Skeletal muscle tissue (tissue), 4 donors: ENCODE measurements around the gene FAM20B. TPM values are rescaled to one million over a fixed set of nuclear protein-coding genes. Genes with fewer than 3 reads are reported as not detected.

Experiments used
- H3K27ac ChIP-seq: one replicate; pipeline ENCODE4 v1.7.0; 2013; ENCODE audit warnings: mild to moderate bottlenecking, low read depth, low read length, inconsistent platforms
- H3K27me3 ChIP-seq, 3 donors: one replicate each; pipeline ENCODE4 v1.7.0; 2013; ENCODE audit warnings: low read length in 3 of 3; ENCODE audit not compliant: control insufficient read depth in 3 of 3, insufficient read depth in 3 of 3
- H3K36me3 ChIP-seq, 3 donors: one replicate each; pipeline ENCODE4 v1.7.0; 2013; ENCODE audit warnings: low read length in 3 of 3; ENCODE audit not compliant: control insufficient read depth in 3 of 3, insufficient read depth in 3 of 3
- H3K4me1 ChIP-seq, 3 donors: one replicate each; pipeline ENCODE4 v1.7.0; 2013; ENCODE audit warnings: low read length in 3 of 3, mild to moderate bottlenecking in 3 of 3; ENCODE audit not compliant: control insufficient read depth in 3 of 3, insufficient read depth in 3 of 3
- H3K4me3 ChIP-seq, 3 donors: one replicate each; pipeline ENCODE4 v1.7.0; 2013; ENCODE audit warnings: low read length in 3 of 3
- H3K9ac ChIP-seq, 3 donors: one replicate each; pipeline ENCODE4 v1.7.0; 2013; ENCODE audit warnings: low read length in 3 of 3, mild to moderate bottlenecking in 3 of 3, moderate library complexity in 2 of 3, low read depth in 1 of 3
- H3K9me3 ChIP-seq, 3 donors: one replicate each; pipeline ENCODE4 v1.7.0; 2013; ENCODE audit warnings: low read length in 3 of 3; ENCODE audit not compliant: control insufficient read depth in 3 of 3
- total RNA-seq: library from RNA; depleted of rRNA; stranded (reverse); fragments of >200 nt; gene quantifications from one replicate; pipeline ENCODE4 v1.2.3, GENCODE V29; 2014
- donor health status: Osteomylitis.

Gene FAM20B
- total RNA-seq, 1 donor from 2014 or later, result 26.6 TPM

DNA sequence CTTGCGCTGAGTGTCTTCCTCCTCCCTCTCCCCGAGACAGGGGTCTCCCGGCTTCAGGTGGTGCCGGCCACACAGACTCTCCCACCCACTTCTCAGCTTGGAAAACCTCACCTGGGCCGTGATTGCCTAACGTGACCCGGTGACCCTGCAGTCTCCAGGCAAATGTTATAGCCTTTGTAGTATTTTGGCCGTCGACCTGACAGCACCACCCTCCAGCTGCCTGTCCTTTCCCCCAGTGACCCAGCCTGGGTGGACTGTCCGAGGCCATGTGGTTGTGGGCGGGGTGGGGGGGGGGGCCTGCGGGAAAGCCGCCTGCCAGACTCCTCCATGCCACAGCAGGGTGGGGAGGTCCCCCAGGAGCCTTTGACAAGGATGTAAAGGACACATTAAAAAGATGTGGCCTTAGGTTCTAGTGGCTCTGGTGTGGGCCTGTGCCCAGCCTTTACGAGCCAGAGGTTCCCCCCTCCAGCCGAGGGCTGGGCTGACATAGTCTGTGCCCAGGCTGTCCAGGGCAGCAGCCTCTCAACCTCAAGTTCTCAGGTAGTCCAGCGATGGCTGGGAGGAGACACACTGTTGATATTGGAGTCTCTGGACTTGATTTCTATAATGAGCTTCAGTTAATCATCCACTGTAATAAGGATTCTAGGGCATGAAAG lies 64.3 kb downstream of the FAM20B start:
- Histone ChIP-seq H3K9ac (peak overlapping the region in 2 of 3 donors; percentile 47 to 64), H3K4me3 (peak overlapping the region in 1 of 3 donors; percentile 1), H3K4me1 (peaks cover 23 to 34% (median 29%) of the 10 kb centered on the region in 3 donors), H3K27me3 (no peaks in the 10 kb centered on the region), H3K9me3 (no peaks in the 10 kb centered on the region), H3K27ac (peak overlapping the region; percentile 54), H3K36me3 (peaks cover 40 to 61% (median 57%) of the 10 kb centered on the region in 3 donors)

DNA sequence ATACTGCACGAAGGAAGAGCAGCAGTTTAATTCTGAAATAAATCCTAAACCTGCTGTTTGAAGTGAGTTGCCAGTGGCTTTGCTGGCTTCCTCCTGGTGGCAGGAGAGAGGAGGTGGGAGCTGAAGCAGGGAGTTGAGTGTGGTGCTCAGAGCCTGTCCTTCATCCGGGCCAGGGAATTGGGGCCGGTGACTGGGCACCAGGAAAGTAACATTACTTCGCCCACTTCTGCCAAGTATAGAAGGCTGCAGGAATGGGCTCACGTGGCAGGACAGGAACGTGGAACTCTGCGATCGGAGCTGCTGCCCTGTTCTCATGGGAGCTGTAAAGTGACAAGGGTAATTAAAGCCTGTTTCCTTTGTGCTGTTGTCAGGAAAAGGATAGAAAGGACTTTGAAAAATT lies 64.8 kb downstream of the FAM20B start:
- Histone ChIP-seq H3K9ac (peak overlapping the region; percentile 15 to 64 (median 47)), H3K4me1 (peaks cover 23 to 34% (median 29%) of the 10 kb centered on the region in 3 donors), H3K27ac (peak overlapping the region; percentile 52), H3K9me3 (no peaks in the 10 kb centered on the region), H3K36me3 (peaks cover 44 to 63% (median 60%) of the 10 kb centered on the region in 3 donors), H3K27me3 (no peaks in the 10 kb centered on the region), H3K4me3 (peak overlapping the region in 1 of 3 donors; percentile 1)

GRCh38 chr1:179090923-179091322 lies 65.2 kb downstream of the FAM20B start:
- Histone ChIP-seq H3K4me1 (peaks cover 23 to 34% (median 29%) of the 10 kb centered on the region in 3 donors), H3K27me3 (no peaks in the 10 kb centered on the region), H3K4me3 (no peak overlapping the region), H3K9ac (peak overlapping the region in 2 of 3 donors; percentile 15 to 64), H3K9me3 (no peaks in the 10 kb centered on the region), H3K27ac (peak overlapping the region; percentile 52), H3K36me3 (peaks cover 42 to 63% (median 60%) of the 10 kb centered on the region in 3 donors)

DNA sequence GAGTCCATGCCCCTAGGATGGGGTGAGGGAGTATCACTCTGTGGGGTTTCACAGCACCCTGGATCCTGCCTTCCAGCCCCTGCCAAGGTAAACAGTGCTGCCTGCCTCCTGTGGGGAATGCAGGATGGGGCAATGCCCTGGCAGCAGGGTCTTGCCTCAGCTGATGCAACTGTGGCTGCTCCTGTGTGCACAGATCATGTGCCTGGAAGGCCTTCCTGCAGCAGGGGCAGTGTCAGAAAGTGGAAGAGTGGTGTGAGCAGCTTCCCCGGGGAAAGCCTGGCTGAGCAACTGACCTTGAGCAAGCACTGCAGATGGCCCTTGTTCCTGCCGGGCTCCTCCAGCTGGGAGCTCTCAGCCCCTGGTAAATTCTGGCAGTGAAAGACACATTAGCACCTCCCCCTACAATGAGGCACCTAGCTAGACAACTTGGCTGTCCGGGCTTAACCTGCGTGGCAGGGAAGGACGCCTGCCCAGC lies 66.0 kb downstream of the FAM20B start:
- Histone ChIP-seq H3K36me3 (peaks cover 45 to 66% (median 63%) of the 10 kb centered on the region in 3 donors), H3K27me3 (no peaks in the 10 kb centered on the region), H3K9me3 (no peaks in the 10 kb centered on the region), H3K4me1 (peaks cover 23 to 34% (median 29%) of the 10 kb centered on the region in 3 donors), H3K4me3 (peak overlapping the region in 1 of 3 donors; percentile 35), H3K27ac (peak overlapping the region; percentile 52), H3K9ac (peak overlapping the region in 1 of 3 donors; percentile 70)

- H3K27me3 ChIP-seq, result no peaks in the 10 kb centered on the region
- peaks cover 38 to 65% (median 54%) of the 10 kb centered on the region in 3 donors for H3K36me3 ChIP-seq
- H3K4me1 ChIP-seq, result peaks cover 23 to 32% (median 29%) of the 10 kb centered on the region in 3 donors
- H3K4me3 ChIP-seq, result no peak overlapping the region
- no peak overlapping the region for H3K27ac ChIP-seq
- H3K9me3 ChIP-seq, result no peaks in the 10 kb centered on the region
- H3K9ac ChIP-seq, result peak overlapping the region in 1 of 3 donors; percentile 3
Measured at GRCh38 chr1:179092896-179093461, 67.3 kb downstream of the FAM20B start.

DNA sequence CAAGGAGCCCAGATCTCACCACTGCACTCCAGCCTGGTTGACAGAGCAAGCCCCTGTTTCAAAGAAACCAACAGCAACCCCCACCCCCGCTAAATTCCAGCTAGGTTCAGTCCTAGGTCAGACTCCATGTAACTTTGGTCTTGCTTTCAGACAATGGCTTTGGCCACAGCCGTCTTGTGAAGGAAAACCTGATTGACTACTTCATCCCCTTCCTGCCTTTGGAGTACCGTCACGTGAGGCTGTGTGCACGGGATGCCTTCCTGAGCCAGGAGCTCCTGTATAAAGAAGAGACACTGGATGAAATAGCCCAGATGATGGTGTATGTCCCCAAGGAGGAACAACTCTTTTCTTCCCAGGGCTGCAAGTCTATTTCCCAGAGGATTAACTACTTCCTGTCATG lies 69.1 kb downstream of the FAM20B start:
- no peaks in the 10 kb centered on the region for H3K27me3 ChIP-seq
- H3K9ac ChIP-seq, result no peak overlapping the region
- no peaks in the 10 kb centered on the region for H3K9me3 ChIP-seq
- H3K27ac ChIP-seq, result peak overlapping the region; percentile 25
- H3K4me3 ChIP-seq, result no peak overlapping the region
- peaks cover 23 to 27% (median 24%) of the 10 kb centered on the region in 3 donors for H3K4me1 ChIP-seq
- H3K36me3 ChIP-seq, result peaks cover 32 to 54% (median 45%) of the 10 kb centered on the region in 3 donors

DNA sequence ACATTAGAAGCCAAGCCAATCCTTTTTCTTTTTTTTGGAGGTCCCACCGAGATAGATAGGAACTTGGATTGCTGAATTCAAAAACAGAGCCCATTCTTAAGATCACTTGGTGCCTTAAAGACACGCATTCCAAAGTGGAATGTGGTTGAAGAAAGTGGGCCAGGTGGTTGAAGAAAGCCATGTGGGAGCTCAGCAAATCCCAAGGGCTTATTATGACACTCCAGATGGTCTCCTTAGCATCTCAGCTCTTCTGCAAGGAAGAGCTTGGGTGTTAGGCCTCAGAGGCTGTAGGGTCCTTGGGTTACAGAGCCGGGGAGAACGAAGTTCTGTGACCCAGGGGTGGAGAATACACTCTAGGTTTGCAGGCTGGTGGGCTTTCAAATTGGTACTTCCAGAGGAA lies 69.7 kb downstream of the FAM20B start:
- Histone ChIP-seq H3K27me3 (no peaks in the 10 kb centered on the region), H3K27ac (peak overlapping the region; percentile 25), H3K9me3 (no peaks in the 10 kb centered on the region), H3K9ac (no peak overlapping the region), H3K4me3 (no peak overlapping the region), H3K36me3 (peaks cover 32 to 54% (median 45%) of the 10 kb centered on the region in 3 donors), H3K4me1 (peaks cover 19 to 22% (median 19%) of the 10 kb centered on the region in 3 donors)

- H3K4me1 ChIP-seq, result peaks cover 13 to 16% (median 14%) of the 10 kb centered on the region in 3 donors
- no peak overlapping the region for H3K4me3 ChIP-seq
- H3K36me3 ChIP-seq, result peaks cover 32 to 54% (median 45%) of the 10 kb centered on the region in 3 donors
- H3K9me3 ChIP-seq, result no peaks in the 10 kb centered on the region
- H3K27ac ChIP-seq, result no peak overlapping the region
- H3K27me3 ChIP-seq, result no peaks in the 10 kb centered on the region
- no peak overlapping the region for H3K9ac ChIP-seq
Measured at GRCh38 chr1:179095924-179096323, 70.2 kb downstream of the FAM20B start.

GRCh38 chr1:179099891-179100290 lies 74.2 kb downstream of the FAM20B start:
- peaks cover 0 to 2% (median 0%) of the 10 kb centered on the region in 3 donors for H3K4me1 ChIP-seq
- no peak overlapping the region for H3K27ac ChIP-seq
- peaks cover 12 to 25% (median 14%) of the 10 kb centered on the region in 3 donors for H3K36me3 ChIP-seq
- H3K27me3 ChIP-seq, result no peaks in the 10 kb centered on the region
- H3K9ac ChIP-seq, result no peak overlapping the region
- no peak overlapping the region for H3K4me3 ChIP-seq
- no peaks in the 10 kb centered on the region for H3K9me3 ChIP-seq

DNA sequence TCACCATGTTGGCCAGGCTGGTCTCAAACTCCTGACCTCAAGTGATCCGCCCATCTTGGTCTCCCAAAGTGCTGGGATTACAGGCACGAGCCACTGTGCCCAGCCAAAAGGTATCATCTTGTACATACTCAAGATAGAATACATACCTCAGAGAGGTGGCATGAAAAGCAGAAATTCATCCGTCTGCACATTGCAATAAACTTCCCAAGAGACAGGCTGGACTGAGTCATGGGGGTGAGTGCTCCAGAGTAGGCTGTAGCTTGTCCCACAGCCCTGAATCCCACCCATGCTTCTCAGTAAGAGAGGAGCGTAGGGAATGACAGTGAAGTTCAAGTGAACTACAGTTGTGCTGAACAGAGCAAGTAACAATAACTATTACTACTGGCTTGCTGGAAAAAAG lies 75.9 kb downstream of the FAM20B start:
- H3K36me3 ChIP-seq, result peaks cover 0 to 8% (median 3%) of the 10 kb centered on the region in 3 donors
- no peaks in the 10 kb centered on the region for H3K9me3 ChIP-seq
- no peak overlapping the region for H3K4me3 ChIP-seq
- peaks cover 0 to 4% (median 0%) of the 10 kb centered on the region in 3 donors for H3K4me1 ChIP-seq
- no peak overlapping the region for H3K27ac ChIP-seq
- no peaks in the 10 kb centered on the region for H3K27me3 ChIP-seq
- H3K9ac ChIP-seq, result no peak overlapping the region
